ENCODE data around the gene PDIA5.

Gene PDIA5

DNA sequence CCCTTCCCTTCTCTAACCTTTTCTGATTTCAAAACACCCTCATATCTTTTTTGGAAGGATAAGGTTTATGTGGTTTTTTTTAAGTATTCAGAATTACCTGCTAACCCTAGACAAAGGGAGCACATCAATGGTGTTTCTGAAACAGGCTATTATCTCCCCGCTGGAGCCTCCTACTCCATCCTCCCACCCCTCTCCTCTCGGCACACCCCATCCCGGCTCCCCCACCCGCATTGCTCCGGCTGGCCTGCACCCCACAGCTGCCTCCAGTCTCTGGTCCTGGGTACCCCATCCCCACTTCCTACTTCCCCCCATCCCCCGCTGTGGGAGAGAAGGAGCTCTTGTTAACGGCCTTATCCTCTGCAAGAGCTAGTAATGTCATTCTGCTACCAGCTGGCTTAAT lies 59.2 kb downstream of the PDIA5 start:
- TF ChIP-seq, protein P1, sequence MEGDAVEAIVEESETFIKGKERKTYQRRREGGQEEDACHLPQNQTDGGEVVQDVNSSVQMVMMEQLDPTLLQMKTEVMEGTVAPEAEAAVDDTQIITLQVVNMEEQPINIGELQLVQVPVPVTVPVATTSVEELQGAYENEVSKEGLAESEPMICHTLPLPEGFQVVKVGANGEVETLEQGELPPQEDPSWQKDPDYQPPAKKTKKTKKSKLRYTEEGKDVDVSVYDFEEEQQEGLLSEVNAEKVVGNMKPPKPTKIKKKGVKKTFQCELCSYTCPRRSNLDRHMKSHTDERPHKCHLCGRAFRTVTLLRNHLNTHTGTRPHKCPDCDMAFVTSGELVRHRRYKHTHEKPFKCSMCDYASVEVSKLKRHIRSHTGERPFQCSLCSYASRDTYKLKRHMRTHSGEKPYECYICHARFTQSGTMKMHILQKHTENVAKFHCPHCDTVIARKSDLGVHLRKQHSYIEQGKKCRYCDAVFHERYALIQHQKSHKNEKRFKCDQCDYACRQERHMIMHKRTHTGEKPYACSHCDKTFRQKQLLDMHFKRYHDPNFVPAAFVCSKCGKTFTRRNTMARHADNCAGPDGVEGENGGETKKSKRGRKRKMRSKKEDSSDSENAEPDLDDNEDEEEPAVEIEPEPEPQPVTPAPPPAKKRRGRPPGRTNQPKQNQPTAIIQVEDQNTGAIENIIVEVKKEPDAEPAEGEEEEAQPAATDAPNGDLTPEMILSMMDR (conservative IDR thresholded peaks at IDR 0.05; ENCODE audit: control insufficient read depth, insufficient read depth, low read depth, low read length): no peak
- no peak for DNase-seq (ENCODE audit: low read depth)
- H3K4me3 ChIP-seq (ENCODE audit: control insufficient read depth, low read depth, low read length): no peak overlapping the region

DNA sequence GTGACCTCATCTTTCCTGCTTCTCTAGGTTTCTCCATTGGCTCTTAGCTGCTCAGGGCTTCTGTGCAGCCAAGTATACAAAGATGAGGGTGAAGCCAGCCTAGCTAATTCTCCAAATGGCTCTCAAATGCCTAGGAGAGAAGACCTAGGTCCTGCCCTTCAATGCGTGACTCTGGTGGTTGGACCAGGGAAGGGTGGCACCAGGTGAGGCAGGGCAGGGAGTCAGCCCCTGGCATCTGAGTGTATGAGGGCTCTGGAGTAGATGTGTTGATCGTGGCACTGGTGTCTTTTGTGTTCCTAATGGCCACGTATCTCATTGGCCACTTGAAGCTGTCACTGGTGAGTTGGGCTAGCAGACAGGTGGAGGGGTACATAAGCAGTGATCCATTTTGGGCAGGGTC lies 59.8 kb downstream of the PDIA5 start:
- H3K4me3 ChIP-seq (ENCODE audit: control insufficient read depth, low read depth, low read length): no peak overlapping the region
- TF ChIP-seq, protein P1 (conservative IDR thresholded peaks at IDR 0.05; ENCODE audit: control insufficient read depth, insufficient read depth, low read depth, low read length): no peak

DNA sequence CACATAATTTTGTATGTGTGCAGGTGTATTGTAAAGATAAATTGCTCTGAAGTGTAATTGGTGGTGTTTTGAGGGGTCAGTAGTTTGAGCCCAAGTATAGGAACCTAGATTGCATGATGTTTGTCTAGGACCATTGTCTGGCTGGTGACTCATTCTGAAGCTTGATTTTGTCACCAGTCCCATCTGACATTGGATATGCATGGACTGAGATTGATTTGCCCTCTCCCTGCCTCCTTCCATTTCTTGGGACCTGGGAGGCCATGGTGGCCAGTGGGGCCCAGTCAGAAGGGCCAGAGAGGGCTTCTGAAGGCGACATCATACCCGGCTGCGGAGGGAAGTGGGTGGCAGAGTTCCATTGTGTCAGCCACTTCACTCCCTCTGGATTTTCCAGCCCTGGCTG lies 62.3 kb downstream of the PDIA5 start:
- TF ChIP-seq, protein P1 (conservative IDR thresholded peaks at IDR 0.05; ENCODE audit: control insufficient read depth, insufficient read depth, low read depth, low read length): no peak
- DNase-seq (ENCODE audit: low read depth): no peak
- no peak overlapping the region for H3K4me3 ChIP-seq (ENCODE audit: control insufficient read depth, low read depth, low read length)

More for the DNA sequence above, 59.8 kb downstream of the PDIA5 start:
- DNase-seq (ENCODE audit: low read depth): no peak

DNA sequence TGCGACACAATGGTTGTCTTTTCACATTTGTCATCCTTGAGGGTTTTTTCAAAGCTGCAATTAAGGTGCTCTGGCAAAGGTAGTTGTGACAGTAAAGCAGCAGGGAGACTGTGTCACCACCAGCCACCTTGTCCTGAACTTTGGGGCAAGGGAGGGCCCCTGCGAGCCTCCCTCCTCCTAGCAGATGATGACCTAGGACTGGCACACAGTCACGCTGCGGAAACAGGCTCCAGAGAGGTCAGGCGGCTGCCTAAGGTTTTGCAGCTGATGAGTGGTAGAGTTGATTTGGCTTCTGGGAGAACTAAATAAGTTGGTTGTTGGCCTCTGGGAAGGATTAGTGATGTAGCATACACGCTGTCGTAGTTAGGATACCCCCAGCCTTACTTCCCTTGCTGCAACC lies 62.7 kb downstream of the PDIA5 start:
- DNase-seq (ENCODE audit: low read depth): no peak
- no peak overlapping the region for H3K4me3 ChIP-seq (ENCODE audit: control insufficient read depth, low read depth, low read length)
- TF ChIP-seq, protein P1 (conservative IDR thresholded peaks at IDR 0.05; ENCODE audit: control insufficient read depth, insufficient read depth, low read depth, low read length): no peak

DNA sequence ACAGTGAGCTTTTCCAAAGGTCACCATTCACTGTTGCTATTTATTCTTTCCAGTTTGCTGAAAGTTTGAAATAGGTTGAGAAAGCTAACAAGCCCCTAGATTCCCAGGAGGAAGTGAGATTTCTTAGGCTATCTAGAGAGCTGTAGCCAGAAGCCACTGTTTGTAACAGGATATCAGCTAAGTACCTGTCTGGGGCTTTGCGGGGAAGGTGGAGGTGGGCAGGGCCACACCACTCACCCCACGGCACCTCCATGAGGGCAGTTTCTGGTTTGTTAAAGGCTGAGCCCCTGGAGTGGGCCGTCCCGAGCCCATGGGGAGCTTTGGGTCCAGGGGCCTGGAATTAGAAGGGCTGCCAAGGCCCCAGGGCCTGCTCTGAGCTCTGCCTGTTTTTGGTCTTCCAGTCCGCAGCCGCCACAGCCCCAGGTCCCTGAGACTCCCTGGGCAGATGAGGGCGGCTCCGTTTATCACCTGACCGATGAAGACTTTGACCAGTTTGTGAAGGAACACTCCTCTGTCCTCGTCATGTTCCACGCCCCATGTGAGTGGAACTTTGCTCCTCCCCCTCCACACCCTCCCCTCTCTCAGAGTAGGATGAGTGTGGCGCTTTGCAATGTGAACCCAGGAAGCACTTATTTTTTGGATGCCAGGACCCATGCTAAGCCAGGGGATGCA lies 63.4 kb downstream of the PDIA5 start:
- no peak for DNase-seq (ENCODE audit: low read depth)
- TF ChIP-seq, protein P1 (conservative IDR thresholded peaks at IDR 0.05; ENCODE audit: control insufficient read depth, insufficient read depth, low read depth, low read length): no peak
- no peak overlapping the region for H3K4me3 ChIP-seq (ENCODE audit: control insufficient read depth, low read depth, low read length)

DNA sequence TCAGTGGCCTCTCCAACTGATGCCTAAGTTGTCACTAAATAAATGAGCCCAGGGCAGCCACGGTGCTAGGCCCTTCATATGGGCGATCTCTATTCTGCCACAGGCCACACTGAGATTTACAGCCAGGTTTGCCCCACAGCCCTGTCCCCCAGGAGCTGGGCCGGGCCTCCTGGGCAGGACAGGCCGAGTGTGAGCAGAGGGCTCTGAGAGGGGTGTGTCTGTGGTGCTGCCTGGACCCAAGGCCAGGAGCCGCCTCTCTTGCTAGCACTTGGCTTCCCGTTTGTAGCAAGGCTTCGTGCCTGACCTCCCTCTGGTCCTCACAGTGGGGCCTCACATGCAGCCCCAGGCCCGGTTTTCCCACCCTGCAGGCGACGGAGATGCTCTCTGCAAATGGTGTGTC lies 67.8 kb downstream of the PDIA5 start:
- no peak overlapping the region for H3K4me3 ChIP-seq (ENCODE audit: control insufficient read depth, low read depth, low read length)
- no peak for DNase-seq (ENCODE audit: low read depth)
- TF ChIP-seq, protein P1 (conservative IDR thresholded peaks at IDR 0.05; ENCODE audit: control insufficient read depth, insufficient read depth, low read depth, low read length): no peak

DNA sequence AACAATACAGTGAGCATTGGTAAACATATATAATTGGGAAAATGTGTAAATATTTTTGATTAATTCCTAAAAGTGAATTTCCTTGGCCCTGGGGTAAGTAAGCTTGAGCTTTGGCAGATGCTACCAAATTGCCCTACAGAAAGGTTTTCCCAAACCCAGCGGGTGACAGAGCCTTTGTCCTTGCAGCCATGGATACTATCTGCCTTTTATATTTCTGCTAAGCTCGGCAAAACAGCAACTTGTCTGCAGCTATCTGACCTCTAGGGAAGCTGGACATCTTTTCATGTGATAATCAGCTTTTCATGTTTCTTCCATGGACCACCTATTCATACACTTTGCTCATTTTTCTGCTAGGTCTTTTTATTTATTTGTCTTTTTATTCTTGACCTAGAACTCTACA lies 70.2 kb downstream of the PDIA5 start:
- TF ChIP-seq, protein P1 (conservative IDR thresholded peaks at IDR 0.05; ENCODE audit: control insufficient read depth, insufficient read depth, low read depth, low read length): no peak
- no peak for DNase-seq (ENCODE audit: low read depth)

More for the DNA sequence above, 70.2 kb downstream of the PDIA5 start:
- H3K4me3 ChIP-seq (ENCODE audit: control insufficient read depth, low read depth, low read length): no peak overlapping the region

Measured in fibroblast of mammary gland (primary cell).